Bronchial epithelial cell (primary cell): ENCODE data around the gene ST3GAL3. TPM values are rescaled to one million over a fixed set of nuclear protein-coding genes. Genes with fewer than 3 reads are reported as not detected.
A peak's percentile ranks its signal among the peaks of the same experiment; 100 is the strongest.

Experiments used
- DNase-seq: peaks from one replicate; pipeline ENCODE4 v3.0.0-alpha.2; 2010; ENCODE audit warnings: low read depth
- FAIRE-seq: peaks from 2 replicates; lab custom pipeline; 2011; peaks lifted over from hg19 to GRCh38; lab: Jason Lieb, UNC
- H3K27me3 ChIP-seq: 2 replicates; pipeline ENCODE4 v1.5.1; 2011; ENCODE audit warnings: low read length; ENCODE audit not compliant: control insufficient read depth, insufficient read depth
- H3K36me3 ChIP-seq: 2 replicates; pipeline ENCODE4 v1.5.1; 2011; ENCODE audit warnings: low read length; ENCODE audit not compliant: control insufficient read depth, insufficient read depth
- H3K4me3 ChIP-seq: 2 replicates; pipeline ENCODE4 v1.5.1; 2011; ENCODE audit warnings: mild to moderate bottlenecking, low read depth, low read length, control low read depth
- CTCF ChIP-seq: IDR thresholded peaks from 2 replicates; pipeline ENCODE4 v1.5.1; 2011; ENCODE audit warnings: mild to moderate bottlenecking, moderate library complexity, low read length, control low read depth, inconsistent platforms; ENCODE audit not compliant: insufficient read depth, severe bottlenecking
- total RNA-seq: library from RNA; depleted of rRNA; stranded (reverse); fragments of >200 nt; gene quantifications from 2 replicates; pipeline ENCODE4 v1.2.1, GENCODE V29; 2014

Gene ST3GAL3
- total RNA-seq, 1 donor from 2014 or later = 10.3 TPM

DNA sequence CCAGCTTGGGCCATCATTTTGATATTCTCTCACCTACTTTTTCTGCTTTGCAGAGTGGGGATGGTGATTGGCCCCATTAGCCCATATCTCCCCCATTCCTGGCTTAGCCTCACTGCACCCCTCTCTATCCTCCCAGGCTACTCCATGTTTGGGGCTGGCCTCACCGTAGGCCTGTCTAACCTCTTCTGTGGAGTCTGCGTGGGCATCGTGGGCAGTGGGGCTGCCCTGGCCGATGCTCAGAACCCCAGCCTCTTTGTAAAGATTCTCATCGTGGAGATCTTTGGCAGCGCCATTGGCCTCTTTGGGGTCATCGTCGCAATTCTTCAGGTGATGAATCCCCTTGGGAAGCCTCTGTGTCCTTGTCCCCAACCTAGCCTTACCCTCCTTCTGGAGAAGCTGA lies 269.6 kb downstream of the ST3GAL3 start:
- no peak for TF ChIP-seq CTCF
- no peak overlapping the region for H3K4me3 ChIP-seq
- FAIRE-seq = no peak
- H3K27me3 ChIP-seq = no peaks in the 10 kb centered on the region
- no peak for DNase-seq
- H3K36me3 ChIP-seq = peaks cover 23% of the 10 kb centered on the region

DNA sequence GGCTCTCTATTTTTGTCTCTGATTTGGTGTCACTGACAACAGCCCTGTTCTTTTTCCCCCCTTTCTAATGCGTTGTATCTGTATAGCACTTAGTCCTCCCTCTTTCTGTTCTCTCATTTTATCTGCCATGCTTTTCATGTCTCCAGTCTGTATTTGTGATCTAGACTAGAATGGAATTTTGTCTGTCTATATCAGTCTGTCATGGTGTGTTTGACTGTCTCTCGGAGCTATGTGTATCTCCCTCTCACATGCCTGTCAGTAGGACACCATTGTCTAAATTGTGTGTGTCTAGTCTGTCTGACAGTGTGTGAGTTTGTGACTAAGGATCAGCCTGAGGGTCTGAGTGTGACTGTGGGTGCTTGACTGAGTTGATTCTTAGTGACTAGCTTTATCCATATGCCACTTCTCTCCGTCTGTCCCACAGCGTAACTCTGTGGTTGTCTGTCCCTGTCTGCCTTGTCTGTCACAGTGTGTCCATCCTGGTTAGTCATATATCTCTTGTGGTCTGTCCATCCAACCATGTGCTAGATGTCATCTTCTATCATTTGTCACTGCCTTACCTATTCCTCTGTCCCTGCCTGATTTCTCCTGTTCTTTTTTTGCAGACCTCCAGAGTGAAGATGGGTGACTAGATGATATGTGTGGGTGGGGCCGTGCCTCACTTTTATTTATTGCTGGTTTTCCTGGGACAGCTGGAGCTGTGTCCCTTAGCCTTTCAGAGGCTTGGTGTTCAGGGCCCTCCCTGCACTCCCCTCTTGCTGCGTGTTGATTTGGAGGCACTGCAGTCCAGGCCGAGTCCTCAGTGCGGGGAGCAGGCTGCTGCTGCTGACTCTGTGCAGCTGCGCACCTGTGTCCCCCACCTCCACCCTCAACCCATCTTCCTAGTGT lies 270.3 kb downstream of the ST3GAL3 start:
- no peak overlapping the region for H3K4me3 ChIP-seq
- no peak for TF ChIP-seq CTCF
- DNase-seq (no peak), FAIRE-seq (peak; percentile 76)
- peaks cover 20% of the 10 kb centered on the region for H3K36me3 ChIP-seq
- H3K27me3 ChIP-seq = no peaks in the 10 kb centered on the region

GRCh38 chr1:43978264-43978550 lies 270.9 kb downstream of the ST3GAL3 start:
- FAIRE-seq (no peak), DNase-seq (no peak)
- TF ChIP-seq CTCF = no peak
- no peaks in the 10 kb centered on the region for H3K27me3 ChIP-seq
- H3K4me3 ChIP-seq = no peak overlapping the region
- H3K36me3 ChIP-seq = peaks cover 19% of the 10 kb centered on the region

DNA sequence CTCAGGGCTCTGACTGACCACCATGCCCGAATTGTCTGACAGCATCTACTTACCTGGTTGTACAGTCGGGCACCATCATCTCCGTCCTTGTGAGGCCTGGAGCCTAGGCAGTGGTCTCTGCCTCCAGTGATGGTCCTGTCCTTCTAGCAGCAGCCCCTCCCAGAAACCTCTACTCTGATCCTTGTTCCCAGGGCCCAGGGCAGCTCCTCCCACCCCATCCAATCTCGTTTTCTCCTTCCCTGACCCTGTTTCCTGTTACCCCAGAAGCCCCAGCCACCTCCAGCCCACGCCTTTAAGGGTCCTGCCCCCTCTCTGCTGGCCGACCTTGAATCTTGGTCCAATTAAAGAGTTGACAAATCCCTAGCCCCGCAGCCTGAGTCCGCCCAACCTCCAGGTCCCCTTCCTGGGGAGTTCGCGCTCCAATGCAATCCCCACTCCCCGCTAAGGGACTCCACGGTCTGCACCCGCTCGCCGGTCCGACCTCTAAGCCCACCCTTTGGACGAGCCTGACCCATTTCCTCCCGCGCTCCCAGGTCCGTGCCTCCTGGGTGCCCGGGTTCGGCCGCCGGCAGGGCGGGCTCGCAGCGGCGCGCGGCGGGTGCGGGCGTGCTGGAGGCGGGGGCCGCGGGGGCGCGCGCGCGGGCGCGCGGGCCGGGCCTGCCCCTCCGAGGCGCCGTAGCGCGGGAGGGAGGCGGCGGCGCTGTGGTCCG lies 271.4 kb downstream of the ST3GAL3 start, which contains the start of gene B4GALT2:
Gene B4GALT2, plus strand, starts transcription at position 660 of the 710 bp plus-strand sequence. CDS start 1,951 bp downstream, outside the sequence.
- peak within 1 kb of the TSS; percentile 46 for H3K4me3 ChIP-seq
- FAIRE-seq = no peak
- peaks cover 19% of the 10 kb centered on the region for H3K36me3 ChIP-seq
- no peaks in the 10 kb centered on the region for H3K27me3 ChIP-seq
- no peak for TF ChIP-seq CTCF
- DNase-seq = no peak

GRCh38 chr1:43979261-43979527 lies 271.9 kb downstream of the ST3GAL3 start:
- Histone ChIP-seq H3K4me3 (peak overlapping the region; percentile 46), H3K27me3 (no peaks in the 10 kb centered on the region), H3K36me3 (peaks cover 19% of the 10 kb centered on the region)
- FAIRE-seq (no peak), DNase-seq (no peak)
- no peak for TF ChIP-seq CTCF
